Sigmoid colon (tissue), 4 donors: Measurements from ENCODE around the gene SLC19A1.

ENCODE experiments used
- CTCF ChIP-seq, 4 experiments: fragments of 450-650 bp in 3 of 4; fragments of 200-600 bp in 1 of 4; IDR thresholded peaks; one replicate each; pipeline ENCODE4 v1.5.1; 2016 to 2019; ENCODE audit warnings: antibody characterized with exemption in 4 of 4, mild to moderate bottlenecking in 3 of 4, moderate library complexity in 2 of 4
- EP300 ChIP-seq, 4 donors: sonication (generic); formaldehyde crosslinking; IDR thresholded peaks; one replicate each; pipeline ENCODE4 v1.6.1; 2017; ENCODE audit warnings: antibody characterized with exemption in 4 of 4
- POLR2A ChIP-seq, 2 donors: fragments of 450-650 bp; IDR thresholded peaks; one replicate each; pipeline ENCODE4 v1.6.1; 2016; ENCODE audit warnings: antibody characterized with exemption in 2 of 2, mild to moderate bottlenecking in 2 of 2, moderate library complexity in 2 of 2
- POLR2AphosphoS5 ChIP-seq, 4 donors: sonication (generic); formaldehyde crosslinking; IDR thresholded peaks; one replicate each; pipeline ENCODE4 v1.6.1; 2017; ENCODE audit warnings: antibody characterized with exemption in 4 of 4

GRCh38 chr21:45544449-45545235 lies 2.4 kb upstream of the SLC19A1 start:
- TF ChIP-seq CTCF (IDR thresholded peaks at IDR 0.05) (no peak), POLR2AphosphoS5 (IDR thresholded peaks at IDR 0.05) (no peak), POLR2A (IDR thresholded peaks at IDR 0.05) (no peak), EP300 (IDR thresholded peaks at IDR 0.05) (no peak)
